Right renal pelvis (tissue), 4 donors: ENCODE measurements around the gene ACTA1. TPM values are rescaled to one million over a fixed set of nuclear protein-coding genes. Genes with fewer than 3 reads are reported as not detected.

Experiments used
- polyA plus RNA-seq, 4 donors: library from polyadenylated mRNA; unstranded; fragments of 120-200 nt; gene quantifications; one replicate each; pipeline ENCODE4 v1.2.1, GENCODE V29; 2013; ENCODE audit not compliant: insufficient read length in 4 of 4

The ACTA1 gene
- polyA plus RNA-seq, 4 donors, result 0.77 to 1.5 (median 1.1) TPM

Other genes starting within 250 kb of the ACTA1 start
- 10 to 100 TPM; 51.9 to 65.9 (median 59.4) TPM for gene RAB4A, start 163.0 kb downstream of the ACTA1 start, polyA plus RNA-seq
- 10 to 100 TPM in 3 of 4 donors, 1 to 10 TPM in 1; 8.9 to 11.9 (median 10.1) TPM for gene CCSAP, start 91.0 kb downstream of the ACTA1 start, polyA plus RNA-seq
- 10 to 100 TPM; 44.7 to 53.1 (median 49.2) TPM for gene NUP133, start 74.2 kb upstream of the ACTA1 start, polyA plus RNA-seq
- 10 to 100 TPM; 20.2 to 24.7 (median 22.0) TPM for gene ABCB10, start 124.6 kb upstream of the ACTA1 start, polyA plus RNA-seq
- 10 to 100 TPM; 17.3 to 21.2 (median 19.5) TPM for gene TAF5L, start 192.0 kb upstream of the ACTA1 start, polyA plus RNA-seq
- gene URB2, start 192.2 kb upstream of the ACTA1 start, polyA plus RNA-seq, result 1 to 10 TPM; 6.9 to 8.2 (median 7.9) TPM